ENCODE results near the gene FUNDC2.
A peak's percentile ranks its signal among the peaks of the same experiment; 100 is the strongest.
"Not testable (repeated sequence)": the region's sequence is repeated elsewhere in the genome, so short reads cannot be mapped to it uniquely, and the experiment has no call there.

FUNDC2 gene, protein sequence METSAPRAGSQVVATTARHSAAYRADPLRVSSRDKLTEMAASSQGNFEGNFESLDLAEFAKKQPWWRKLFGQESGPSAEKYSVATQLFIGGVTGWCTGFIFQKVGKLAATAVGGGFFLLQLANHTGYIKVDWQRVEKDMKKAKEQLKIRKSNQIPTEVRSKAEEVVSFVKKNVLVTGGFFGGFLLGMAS

DNA sequence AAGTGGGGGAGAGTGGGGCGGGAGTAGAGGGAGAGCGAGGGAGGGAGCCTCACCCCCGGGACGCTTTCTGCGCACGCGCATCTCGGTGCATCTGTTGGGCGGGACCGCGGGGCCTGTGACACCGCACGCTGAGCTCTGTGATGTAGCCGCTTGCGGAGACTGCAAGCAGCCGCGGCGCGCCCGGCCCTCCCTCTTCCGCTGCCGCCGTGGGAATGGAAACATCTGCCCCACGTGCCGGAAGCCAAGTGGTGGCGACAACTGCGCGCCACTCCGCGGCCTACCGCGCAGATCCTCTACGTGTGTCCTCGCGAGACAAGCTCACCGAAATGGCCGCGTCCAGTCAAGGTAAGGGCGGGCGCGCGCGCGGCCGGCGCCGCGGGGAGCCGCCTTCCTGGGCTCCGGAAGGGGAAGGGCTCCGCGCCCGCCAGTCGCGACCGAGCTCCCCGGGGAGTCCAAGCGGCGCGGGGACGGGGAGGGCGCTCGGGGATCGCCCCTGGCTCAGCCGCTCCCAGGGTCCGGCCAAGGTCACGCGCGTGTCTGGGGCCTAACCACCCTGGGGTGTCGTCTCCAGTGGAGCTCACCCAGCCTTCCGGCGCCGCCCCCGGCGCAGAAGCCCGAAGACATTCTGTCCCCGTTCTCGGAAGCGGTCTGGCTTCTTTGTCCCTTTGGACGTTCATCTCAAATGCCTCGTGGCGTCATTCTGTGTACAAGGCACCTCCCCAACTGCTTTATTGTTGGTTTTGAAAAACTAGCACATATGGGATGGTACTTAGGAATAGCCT is at the start of gene FUNDC2:
Gene FUNDC2, plus strand, starts transcription at position 118 of the 782 bp plus-strand sequence. Its CDS starts 95 bp downstream, at position 213.
- DNase-seq (ENCODE audit: low read depth), result peak; percentile 86

- DNase-seq (ENCODE audit: low read depth), result no peak
These were observed 47.0 kb upstream of the FUNDC2 start for GRCh38 chrX:154979629-154980028.

DNA sequence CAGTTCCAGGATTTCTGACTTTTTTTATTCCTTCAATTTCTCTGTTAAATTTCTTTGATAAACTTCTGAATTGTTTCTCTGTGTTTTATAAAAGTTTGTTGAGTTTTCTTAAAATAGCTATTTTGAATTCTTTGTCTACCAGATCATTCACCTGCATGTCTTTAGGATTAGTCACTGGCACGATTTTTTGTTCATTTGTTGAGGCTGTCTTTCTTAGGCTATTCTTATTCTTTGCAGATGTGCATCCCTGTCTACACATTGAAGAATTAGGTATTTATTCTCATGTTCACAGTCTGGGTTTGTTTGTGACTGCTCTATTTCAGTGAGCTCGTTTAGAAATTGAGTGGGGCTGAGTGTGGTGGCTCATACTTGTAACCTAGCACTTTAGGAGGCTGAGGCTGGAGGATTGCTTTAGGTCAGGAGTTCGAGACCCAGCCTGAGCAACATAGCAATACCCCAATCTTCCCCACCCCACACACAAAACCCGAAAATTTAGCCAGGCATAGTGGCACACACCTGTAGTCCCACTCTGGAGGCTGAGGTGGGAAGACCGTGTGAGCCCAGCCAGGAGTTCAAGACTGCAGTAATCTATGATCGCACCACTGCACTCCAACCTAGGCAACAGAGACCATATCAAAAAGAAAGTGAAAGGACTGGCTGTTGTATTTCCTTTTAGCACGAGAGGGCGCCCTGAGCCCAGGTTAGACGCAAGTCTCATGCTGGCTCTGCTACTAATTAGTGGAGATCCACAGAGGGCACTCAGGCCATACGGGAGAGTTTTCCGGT is 46.1 kb upstream of the FUNDC2 start:
- peak; percentile 17 for DNase-seq (ENCODE audit: low read depth)

- DNase-seq (ENCODE audit: low read depth), result no peak
These were observed 45.6 kb upstream of the FUNDC2 start for GRCh38 chrX:154981116-154981411.

GRCh38 chrX:154986826-154987575 is 39.6 kb upstream of the FUNDC2 start:
- DNase-seq (ENCODE audit: low read depth), result no peak

- no peak for DNase-seq (ENCODE audit: low read depth)
These were observed 38.7 kb upstream of the FUNDC2 start for GRCh38 chrX:154987940-154988339.

- no peak for DNase-seq (ENCODE audit: low read depth)
These were observed 37.9 kb upstream of the FUNDC2 start for GRCh38 chrX:154988719-154989118.

GRCh38 chrX:154990496-154990895 is 36.1 kb upstream of the FUNDC2 start:
- no peak for DNase-seq (ENCODE audit: low read depth)

DNA sequence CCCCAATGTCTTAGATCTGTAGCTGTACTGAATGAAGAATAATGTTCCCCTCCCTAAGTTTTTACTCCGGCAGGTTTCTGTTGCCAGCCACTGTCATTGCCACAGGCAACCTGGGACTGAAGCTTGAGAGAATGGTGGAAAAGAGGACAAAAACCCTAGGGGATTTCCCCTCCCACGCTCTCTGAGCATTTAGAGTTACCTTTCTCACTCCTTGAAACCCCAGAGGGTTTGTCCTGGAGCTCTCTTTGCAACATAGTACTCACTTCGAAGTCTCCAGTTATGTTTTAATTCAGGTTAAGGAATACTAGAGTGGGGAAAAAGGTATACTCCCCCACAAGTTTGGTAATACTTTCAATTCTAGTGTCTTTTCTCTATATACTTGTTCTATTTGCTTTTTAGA is 35.6 kb upstream of the FUNDC2 start:
- DNase-seq (ENCODE audit: low read depth), result no peak

GRCh38 chrX:154991476-154991875 is 35.2 kb upstream of the FUNDC2 start:
- no peak for DNase-seq (ENCODE audit: low read depth)

GRCh38 chrX:154998204-154998880 is 28.3 kb upstream of the FUNDC2 start:
- DNase-seq (ENCODE audit: low read depth), result no peak

DNA sequence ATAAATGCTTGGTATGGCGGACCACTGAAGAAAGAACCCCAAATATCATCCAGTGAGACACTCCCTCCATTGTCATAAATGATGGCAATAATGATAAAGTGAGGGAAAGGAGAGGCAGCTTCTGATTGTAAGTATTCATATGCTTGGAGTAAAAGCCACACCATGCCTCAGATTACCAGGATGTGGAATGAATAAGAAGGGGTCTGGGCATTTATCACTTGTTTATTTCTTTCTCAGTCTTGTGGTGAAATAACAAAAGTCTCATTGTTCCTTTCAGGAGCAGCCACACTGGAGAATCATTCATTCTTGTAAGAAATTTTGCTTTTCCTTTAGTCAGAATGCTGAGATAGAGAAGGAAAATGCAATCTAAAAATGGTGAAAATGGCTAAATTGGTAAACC is 25.8 kb upstream of the FUNDC2 start:
- DNase-seq (ENCODE audit: low read depth), result no peak

DNA sequence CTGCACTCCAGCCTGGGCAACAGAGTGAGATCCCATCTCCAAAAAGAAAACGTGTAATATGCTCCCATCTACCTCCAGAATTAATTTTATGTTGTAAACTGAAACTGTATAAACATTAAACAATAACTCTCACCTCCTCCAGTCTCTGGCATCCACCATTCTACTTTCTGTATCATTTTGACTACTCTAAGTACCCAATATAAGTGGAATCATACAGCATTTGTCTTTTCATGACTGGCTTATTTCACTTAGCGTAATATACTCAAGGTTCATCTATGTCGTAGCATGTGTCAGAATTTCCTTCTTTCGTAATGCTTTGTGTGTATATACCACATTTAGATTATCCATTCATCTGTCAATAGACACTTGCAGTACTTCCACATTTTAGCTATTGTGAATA is 24.8 kb upstream of the FUNDC2 start:
- DNase-seq (ENCODE audit: low read depth), result no peak

DNA sequence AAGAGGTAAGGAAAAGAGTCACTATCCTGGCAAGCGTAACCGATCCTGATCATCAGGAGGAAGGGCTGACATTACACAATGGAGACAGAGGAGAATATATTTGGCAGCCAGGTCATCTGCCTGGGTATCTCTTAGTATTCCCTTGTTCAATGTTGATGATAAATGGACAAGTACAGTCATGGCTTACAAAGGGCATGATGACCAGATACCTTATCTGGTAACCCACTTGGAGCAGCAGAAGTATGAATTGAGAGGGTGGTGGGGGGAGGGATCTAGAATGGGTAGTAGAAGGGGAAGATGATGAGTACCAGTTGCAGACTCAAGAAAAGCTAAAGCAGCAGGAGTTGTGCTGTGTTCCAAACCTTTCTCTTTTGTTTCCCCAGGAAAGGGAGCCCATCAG is 21.5 kb upstream of the FUNDC2 start:
- DNase-seq (ENCODE audit: low read depth), result no peak

GRCh38 chrX:155006379-155006778 is 20.3 kb upstream of the FUNDC2 start:
- not testable (repeated sequence) for DNase-seq (ENCODE audit: low read depth)

DNA sequence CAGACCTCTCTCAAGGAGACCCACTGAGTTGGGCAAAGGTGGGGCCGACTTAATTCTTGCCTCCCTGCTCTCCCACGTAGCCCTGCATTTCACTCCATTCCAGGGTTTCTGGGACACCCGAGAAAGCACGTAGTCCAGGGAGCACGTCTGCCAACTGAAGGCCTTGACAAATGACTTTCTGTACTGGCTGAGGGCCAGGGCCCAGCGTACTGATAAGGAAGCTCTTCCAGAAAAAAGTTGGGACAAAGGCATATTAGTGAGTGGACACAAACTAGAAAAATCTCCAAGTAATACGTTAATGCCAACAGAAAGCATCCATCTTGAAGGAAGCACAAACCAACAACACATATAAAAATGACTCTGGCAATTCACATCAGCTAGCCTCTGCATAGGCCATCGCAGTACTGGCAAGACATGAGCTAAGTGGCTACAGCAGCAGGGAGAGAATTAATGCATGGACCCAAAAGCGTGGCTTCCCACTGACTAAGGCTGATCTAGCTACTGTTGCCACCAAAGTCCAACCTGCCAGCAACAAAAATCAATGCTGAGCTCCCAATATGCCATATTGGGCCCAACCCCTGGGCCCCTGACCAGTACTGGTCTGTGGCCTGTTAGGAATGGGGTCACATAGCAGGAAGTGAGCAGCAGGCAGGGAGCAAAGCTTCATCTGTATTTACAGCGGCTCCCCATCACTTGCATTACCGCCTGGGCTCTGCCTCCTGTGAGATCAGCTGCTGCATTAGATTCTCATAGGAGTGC is 19.6 kb upstream of the FUNDC2 start:
- DNase-seq (ENCODE audit: low read depth), result not testable (repeated sequence)

- not testable (repeated sequence) for DNase-seq (ENCODE audit: low read depth)
These were observed 18.1 kb upstream of the FUNDC2 start for GRCh38 chrX:155008578-155008977.

DNA sequence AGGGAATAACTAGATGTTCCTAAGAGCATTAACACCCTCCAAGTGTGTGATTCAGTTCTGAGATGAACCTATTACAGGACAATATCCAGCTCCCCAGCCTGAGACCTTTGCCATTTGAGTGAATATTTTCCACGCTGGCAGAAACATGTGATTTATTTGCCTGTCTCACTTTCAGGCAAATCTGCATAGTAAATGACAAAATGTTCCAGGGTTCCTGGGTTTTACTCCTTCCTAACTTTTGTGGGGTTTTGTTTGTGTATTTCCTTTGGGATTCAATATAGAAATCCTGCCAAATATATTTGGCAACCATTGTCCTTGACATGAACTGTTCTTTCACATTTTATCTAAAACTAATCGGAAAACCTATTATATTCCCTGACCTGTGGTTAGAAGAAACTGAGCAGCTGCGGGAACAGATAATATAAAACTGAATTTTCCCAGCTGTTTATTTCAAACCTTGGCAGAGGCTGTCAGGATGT is 16.6 kb upstream of the FUNDC2 start:
- DNase-seq (ENCODE audit: low read depth), result no peak

DNA sequence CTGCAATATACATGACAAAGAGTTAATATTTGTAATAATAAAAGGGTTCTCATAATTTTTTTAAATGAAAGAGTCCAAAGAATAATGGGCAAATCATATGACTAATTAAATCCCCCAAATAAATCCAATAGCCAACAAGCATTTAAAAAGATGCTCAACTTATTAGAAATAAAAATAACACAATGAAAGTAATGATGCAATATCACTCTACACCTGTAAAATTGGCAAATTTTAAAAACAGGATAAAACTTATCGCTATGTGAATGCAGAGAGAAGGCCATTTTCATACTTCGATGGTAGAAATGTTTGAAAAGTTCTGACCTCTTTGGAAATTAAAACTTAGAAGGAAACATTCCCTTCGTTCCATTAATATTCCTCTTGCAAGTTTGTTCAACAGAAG is 6.1 kb upstream of the FUNDC2 start:
- no peak for DNase-seq (ENCODE audit: low read depth)

DNA sequence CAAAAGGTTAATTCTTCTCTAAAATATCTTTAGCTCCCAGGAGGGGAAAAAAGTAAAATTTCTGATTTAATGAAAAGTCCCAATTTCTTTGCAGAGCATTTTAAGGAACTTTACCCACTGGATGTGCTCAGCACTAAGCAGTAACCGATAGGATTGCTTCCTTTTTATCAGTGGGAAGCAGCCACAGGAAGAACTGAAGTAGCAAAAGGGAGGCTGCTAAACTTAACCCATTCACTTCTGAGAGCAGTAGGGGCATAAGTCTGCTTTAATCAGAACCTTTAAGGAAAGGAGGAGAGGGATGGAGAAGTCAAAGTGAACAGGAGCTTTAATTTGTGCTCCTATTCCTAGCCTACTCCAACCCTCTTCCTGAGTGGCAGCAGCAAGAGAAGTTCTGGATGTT is 4.1 kb upstream of the FUNDC2 start, which contains the start of gene F8:
Gene F8, minus strand, starts transcription at position 139 of the 400 bp plus-strand sequence. CDS start 171 bp downstream, outside the sequence.
- no peak for DNase-seq (ENCODE audit: low read depth)
